GM06990 (cell line): ENCODE data around the gene ANKRD33.

Source experiments
- DNase-seq: peaks from one replicate; pipeline ENCODE4 v3.0.0-alpha.2; 2011; ENCODE audit not compliant: insufficient read length; ENCODE audit errors: extremely low read depth
- H3K27me3 ChIP-seq: replicated peaks from 2 replicates; pipeline ENCODE4 v1.6.0; 2011; ENCODE audit warnings: low read length; ENCODE audit not compliant: control insufficient read depth, insufficient read depth
- H3K36me3 ChIP-seq: 2 replicates; pipeline ENCODE4 v1.5.1; 2011; ENCODE audit warnings: low read length; ENCODE audit not compliant: control insufficient read depth, insufficient read depth
- H3K4me3 ChIP-seq: replicated peaks from 2 replicates; pipeline ENCODE4 v1.5.1; 2011; ENCODE audit warnings: low read depth, mild to moderate bottlenecking, control low read depth, low read length
- CTCF ChIP-seq: IDR thresholded peaks from 2 replicates; pipeline ENCODE4 v1.5.1; 2011; ENCODE audit warnings: low read length, control low read depth, mild to moderate bottlenecking, inconsistent platforms; ENCODE audit not compliant: insufficient read depth, poor library complexity, severe bottlenecking

Gene ANKRD33

GRCh38 chr12:51910168-51910567, 22.3 kb downstream of the ANKRD33 start:
- TF ChIP-seq CTCF: no peak
- peaks cover 1% of the 10 kb centered on the region for H3K27me3 ChIP-seq
- no peak overlapping the region for H3K4me3 ChIP-seq
- H3K36me3 ChIP-seq: no peaks in the 10 kb centered on the region
- no peak for DNase-seq

GRCh38 chr12:51910691-51911090, 22.8 kb downstream of the ANKRD33 start:
- Histone ChIP-seq H3K4me3 (no peak overlapping the region), H3K36me3 (no peaks in the 10 kb centered on the region), H3K27me3 (peaks cover 1% of the 10 kb centered on the region)
- no peak for TF ChIP-seq CTCF
- DNase-seq: no peak

GRCh38 chr12:51911307-51911706, 23.4 kb downstream of the ANKRD33 start:
- H3K4me3 ChIP-seq: no peak overlapping the region
- H3K27me3 ChIP-seq: peaks cover under 1% of the 10 kb centered on the region
- H3K36me3 ChIP-seq: no peaks in the 10 kb centered on the region
- no peak for TF ChIP-seq CTCF
- no peak for DNase-seq

- Histone ChIP-seq H3K27me3 (no peaks in the 10 kb centered on the region; the same call in 1 of the 2 replicates), H3K4me3 (no peak overlapping the region), H3K36me3 (no peaks in the 10 kb centered on the region)
- no peak for DNase-seq
- TF ChIP-seq CTCF: no peak
Measured at GRCh38 chr12:51911788-51912711, 24.1 kb downstream of the ANKRD33 start.

- Histone ChIP-seq H3K4me3 (no peak overlapping the region), H3K36me3 (no peaks in the 10 kb centered on the region), H3K27me3 (no peaks in the 10 kb centered on the region; the same call in 1 of the 2 replicates)
- no peak for TF ChIP-seq CTCF
- DNase-seq: no peak
Measured at GRCh38 chr12:51913071-51914033, 25.4 kb downstream of the ANKRD33 start.
